Stomach (tissue), 4 donors: Measurements from ENCODE around the gene WDR27.

Experiments
- POLR2A ChIP-seq, 4 donors: fragments of 450-650 bp; IDR thresholded peaks; one replicate each; pipeline ENCODE4 v1.6.1; 2016; ENCODE audit warnings: antibody characterized with exemption in 4 of 4, control low read depth in 2 of 4, mild to moderate bottlenecking in 1 of 4, moderate library complexity in 1 of 4
- TF ChIP-seq, protein P1 (sequence below), 7 experiments: fragments of 450-650 bp in 4 of 7; fragments of 200-600 bp in 3 of 7; sonication (generic) in 3 of 7; IDR thresholded peaks; one replicate each; pipeline ENCODE4 v1.5.1; 2016 to 2019; ENCODE audit warnings: antibody characterized with exemption in 7 of 7, control low read depth in 2 of 7, mild to moderate bottlenecking in 1 of 7

DNA sequence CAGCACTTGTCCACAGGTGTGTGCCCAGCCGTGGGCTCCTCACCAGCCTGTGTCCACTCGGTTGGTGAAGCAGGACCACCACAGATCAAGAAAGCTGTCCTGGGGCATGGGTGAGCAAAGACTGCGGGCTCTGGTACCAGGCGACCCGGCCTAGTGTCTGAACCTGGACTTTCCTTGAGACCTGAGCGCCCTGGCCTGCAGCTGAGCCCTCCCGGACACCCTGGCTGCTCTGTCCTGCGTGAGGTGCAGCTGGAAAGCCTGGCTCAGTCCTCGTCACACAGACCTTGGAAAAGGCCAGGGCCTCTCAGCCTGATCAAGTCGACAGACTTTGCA, 247.0 kb downstream of the WDR27 start:
- TF ChIP-seq, protein P1, sequence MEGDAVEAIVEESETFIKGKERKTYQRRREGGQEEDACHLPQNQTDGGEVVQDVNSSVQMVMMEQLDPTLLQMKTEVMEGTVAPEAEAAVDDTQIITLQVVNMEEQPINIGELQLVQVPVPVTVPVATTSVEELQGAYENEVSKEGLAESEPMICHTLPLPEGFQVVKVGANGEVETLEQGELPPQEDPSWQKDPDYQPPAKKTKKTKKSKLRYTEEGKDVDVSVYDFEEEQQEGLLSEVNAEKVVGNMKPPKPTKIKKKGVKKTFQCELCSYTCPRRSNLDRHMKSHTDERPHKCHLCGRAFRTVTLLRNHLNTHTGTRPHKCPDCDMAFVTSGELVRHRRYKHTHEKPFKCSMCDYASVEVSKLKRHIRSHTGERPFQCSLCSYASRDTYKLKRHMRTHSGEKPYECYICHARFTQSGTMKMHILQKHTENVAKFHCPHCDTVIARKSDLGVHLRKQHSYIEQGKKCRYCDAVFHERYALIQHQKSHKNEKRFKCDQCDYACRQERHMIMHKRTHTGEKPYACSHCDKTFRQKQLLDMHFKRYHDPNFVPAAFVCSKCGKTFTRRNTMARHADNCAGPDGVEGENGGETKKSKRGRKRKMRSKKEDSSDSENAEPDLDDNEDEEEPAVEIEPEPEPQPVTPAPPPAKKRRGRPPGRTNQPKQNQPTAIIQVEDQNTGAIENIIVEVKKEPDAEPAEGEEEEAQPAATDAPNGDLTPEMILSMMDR (IDR thresholded peaks at IDR 0.05), result no peak
- TF ChIP-seq POLR2A (IDR thresholded peaks at IDR 0.05), result no peak
